Spleen (tissue), 11 donors: Measurements from ENCODE around the gene SEPHS1. TPM values are rescaled to one million over a fixed set of nuclear protein-coding genes. Genes with fewer than 3 reads are reported as not detected.
"Not testable (repeated sequence)": the region's sequence is repeated elsewhere in the genome, so short reads cannot be mapped to it uniquely, and the experiment has no call there.

Experiments
- DNase-seq: peaks from one replicate; pipeline ENCODE4 v3.0.0-alpha.2; 2020
- H3K27ac ChIP-seq, 8 donors: fragments of 200-600 bp; sonication (generic) in 7 of 8; 1 replicate in 4 of 8; 2 replicates in 4 of 8; pipeline versions ENCODE4 v1.5.0 to v1.8.0; 2016 to 2021; ENCODE audit warnings: inconsistent platforms in 4 of 8, mild to moderate bottlenecking in 4 of 8, moderate library complexity in 1 of 8
- H3K27me3 ChIP-seq, 7 donors: fragments of 200-600 bp; sonication (generic) in 6 of 7; replicated peaks in 1 of 7; 1 replicate in 4 of 7; 2 replicates in 3 of 7; pipeline versions ENCODE4 v1.5.0 to v1.8.0; 2016 to 2021; ENCODE audit warnings: inconsistent platforms in 3 of 7, mild to moderate bottlenecking in 1 of 7
- H3K36me3 ChIP-seq, 6 donors: fragments of 200-600 bp; sonication (generic) in 5 of 6; 1 replicate in 4 of 6; 2 replicates in 2 of 6; pipeline versions ENCODE4 v1.5.0 to v1.8.0; 2016 to 2021; ENCODE audit warnings: inconsistent platforms in 2 of 6
- H3K4me1 ChIP-seq, 6 donors: fragments of 200-600 bp; sonication (generic) in 5 of 6; 1 replicate in 3 of 6; 2 replicates in 3 of 6; pipeline versions ENCODE4 v1.5.0 to v1.8.0; 2016 to 2021; ENCODE audit warnings: inconsistent platforms in 3 of 6
- H3K4me3 ChIP-seq, 8 donors: fragments of 200-600 bp; sonication (generic) in 7 of 8; 1 replicate in 4 of 8; 2 replicates in 4 of 8; pipeline versions ENCODE4 v1.5.0 to v1.8.0; 2016 to 2021; ENCODE audit warnings: inconsistent platforms in 4 of 8, mild to moderate bottlenecking in 4 of 8, moderate library complexity in 2 of 8
- H3K9me3 ChIP-seq, 8 donors: fragments of 200-600 bp; sonication (generic) in 7 of 8; 1 replicate in 4 of 8; 2 replicates in 4 of 8; pipeline versions ENCODE4 v1.5.0 to v1.8.0; 2016 to 2021; ENCODE audit warnings: inconsistent platforms in 4 of 8
- CTCF ChIP-seq, 11 experiments: fragments of 200-600 bp in 7 of 11; fragments of 450-650 bp in 4 of 11; sonication (generic) in 4 of 11; IDR thresholded peaks in 8 of 11; conservative IDR thresholded peaks in 3 of 11; 1 replicate in 7 of 11; 2 replicates in 4 of 11; pipeline versions ENCODE4 v1.4.0 to v1.8.0; 2016 to 2021; ENCODE audit warnings: antibody characterized with exemption in 11 of 11, inconsistent platforms in 4 of 11, mild to moderate bottlenecking in 1 of 11
- POLR2A ChIP-seq, 3 donors: fragments of 450-650 bp; IDR thresholded peaks; one replicate each; pipeline ENCODE4 v1.5.1; 2017; ENCODE audit warnings: antibody characterized with exemption in 3 of 3, mild to moderate bottlenecking in 1 of 3
- POLR2AphosphoS5 ChIP-seq, 3 donors: sonication (generic); formaldehyde crosslinking; IDR thresholded peaks; one replicate each; pipeline ENCODE4 v1.5.1; 2017; ENCODE audit warnings: antibody characterized with exemption in 3 of 3
- WGBS, 5 donors: extraction: QIAGEN DNeasy Blood & Tissue Kit in 3 of 5; methylation state at CpG; one replicate each; pipeline versions ENCODE4 v1.1.5 to v1.1.7; 2013 to 2018; 5-methylcytosine and 5-hydroxymethylcytosine counted together
- intact Hi-C: fragments of 100-400 bp; cut with DNase I; formaldehyde crosslinking; loops from one replicate; pipeline ENCODE4 v1.15.0; 2023; ENCODE audit warnings: low total_unique reads
- polyA plus RNA-seq, 3 donors: library from polyadenylated mRNA; stranded (reverse); fragments of 200-250 nt; gene quantifications; one replicate each; pipeline ENCODE4 v1.2.1, GENCODE V29; 2013
- total RNA-seq, 7 donors: library from RNA; depleted of rRNA in 3 of 7; stranded (reverse); fragments of >200 nt in 3 of 7; fragmentation: NEBNext Ultra II Directional in 4 of 7; extraction: Animal tissue kit (Norgen Biotek cat#: 25700) in 4 of 7; gene quantifications; one replicate each; pipeline versions ENCODE4 v1.1.0 to v1.2.1, GENCODE V29; 2016 to 2021
- donor health status: healthy with polysubstance abuse.
- donor health status: DM: no; HTN: no; CAD: no; lungs with moderate emphysema.
- donor health status: DM: no; HTN: no; CAD: no.
- donor health status: Bipolar disorder and iron deficiency.
- donor health status: healthy.
- donor health status: DM: no; HTN: no; CAD: no.
- donor health status: DM: yes; HTN: yes; CAD: no.

The SEPHS1 gene
- total and polyA plus RNA-seq, 10 donors, result 15.4 to 44.0 (median 28.0) TPM

- TF ChIP-seq POLR2A (IDR thresholded peaks at IDR 0.05), result no peak
- no peak for TF ChIP-seq POLR2AphosphoS5 (IDR thresholded peaks at IDR 0.05)
- no peak for TF ChIP-seq CTCF (IDR thresholded peaks at IDR 0.05 in 8 of 11, conservative IDR thresholded peaks at IDR 0.05 in 3 of 11)
- Histone ChIP-seq H3K4me1 (no peaks in the 10 kb centered on the region), H3K9me3 (no peaks in the 10 kb centered on the region), H3K36me3 (peaks cover 0 to 43% (median 16%) of the 10 kb centered on the region in 6 donors), H3K27me3 (no peaks in the 10 kb centered on the region), H3K4me3 (no peak overlapping the region), H3K27ac (no peak overlapping the region)
- intact Hi-C loops, result no loop called here
- 73 to 89% (median 84%) methylated on average over 4 of the region's 4 CpGs for WGBS, 5 donors
- no peak for DNase-seq
Measured at GRCh38 chr10:13276749-13277365, 71.2 kb downstream of the SEPHS1 start.

- DNase-seq, H3K27me3 ChIP-seq, H3K9me3 ChIP-seq, intact Hi-C loops, H3K4me3 ChIP-seq, H3K27ac ChIP-seq, H3K4me1 ChIP-seq: not testable (repeated sequence)
- H3K36me3 ChIP-seq, result peaks cover 0 to 36% (median 15%) of the 10 kb centered on the region in 6 donors
- 96 to 99% (median 98%) methylated on average over 11 of the region's 11 CpGs for WGBS, 5 donors
Measured at GRCh38 chr10:13276146-13276545, 71.9 kb downstream of the SEPHS1 start.

- Histone ChIP-seq H3K4me1 (peaks cover 0 to 5% (median 0%) of the 10 kb centered on the region in 6 donors), H3K27me3 (no peaks in the 10 kb centered on the region), H3K4me3 (peak overlapping the region in 1 of 8 donors; percentile 1), H3K27ac (peak overlapping the region in 1 of 8 donors; percentile 52), H3K9me3 (no peaks in the 10 kb centered on the region), H3K36me3 (no peaks in the 10 kb centered on the region)
- DNase-seq, result no peak
- TF ChIP-seq CTCF (IDR thresholded peaks at IDR 0.05 in 8 of 11, conservative IDR thresholded peaks at IDR 0.05 in 3 of 11) (no peak), POLR2AphosphoS5 (IDR thresholded peaks at IDR 0.05) (peak in 1 of 3 donors; percentile 7), POLR2A (IDR thresholded peaks at IDR 0.05) (no peak)
- WGBS, 5 donors, result 76 to 86% (median 80%) methylated on average over 12 of the region's 12 CpGs
- intact Hi-C loops, result no loop called here
Measured at GRCh38 chr10:13272164-13272571, 75.9 kb downstream of the SEPHS1 start.

GRCh38 chr10:13271552-13272163, 76.4 kb downstream of the SEPHS1 start:
- peak overlapping the region in 1 of 8 donors; percentile 1 for H3K4me3 ChIP-seq
- DNase-seq, result peak; percentile 79
- WGBS, 5 donors, result 51 to 62% (median 59%) methylated on average over 14 of the region's 14 CpGs
- peak in 6 of 11 experiments; percentile 26 to 55 (median 36) for TF ChIP-seq CTCF (IDR thresholded peaks at IDR 0.05 in 8 of 11, conservative IDR thresholded peaks at IDR 0.05 in 3 of 11)
- no peak for TF ChIP-seq POLR2A (IDR thresholded peaks at IDR 0.05)
- peak in 1 of 3 donors; percentile 1 for TF ChIP-seq POLR2AphosphoS5 (IDR thresholded peaks at IDR 0.05)
- no peaks in the 10 kb centered on the region for H3K9me3 ChIP-seq
- no peaks in the 10 kb centered on the region for H3K27me3 ChIP-seq
- peaks cover 0 to 5% (median 0%) of the 10 kb centered on the region in 6 donors for H3K4me1 ChIP-seq
- intact Hi-C loops, result no loop called here
- H3K36me3 ChIP-seq, result no peaks in the 10 kb centered on the region
- H3K27ac ChIP-seq, result peak overlapping the region in 1 of 8 donors; percentile 52
